OCI-LY1 (cell line): Measurements from ENCODE around the gene UBAP1L.

ENCODE experiments used
- H2AFZ ChIP-seq: fragments of 200-600 bp; sonication (generic), shearing (Covaris generic); 2 replicates; pipeline ENCODE4 v1.6.0; 2014; ENCODE audit warnings: antibody characterized with exemption, mild to moderate bottlenecking, low read length
- H3F3A ChIP-seq: fragments of 200-600 bp; sonication (generic), shearing (Covaris generic); 2 replicates; pipeline ENCODE4 v1.6.0; 2014; ENCODE audit warnings: mild to moderate bottlenecking, antibody characterized with exemption, low read length, moderate library complexity; ENCODE audit not compliant: insufficient read depth
- H3K27ac ChIP-seq: fragments of 200-600 bp; sonication (generic); 2 replicates; pipeline ENCODE4 v1.5.1; 2014; ENCODE audit warnings: low read length, mixed run types, mild to moderate bottlenecking, low read depth; ENCODE audit not compliant: poor library complexity, severe bottlenecking
- H3K27me3 ChIP-seq: fragments of 200-600 bp; sonication (generic); 2 replicates; pipeline ENCODE4 v1.6.0; 2014; ENCODE audit warnings: antibody characterized with exemption, mild to moderate bottlenecking, low read length, moderate library complexity; ENCODE audit not compliant: insufficient read depth
- H3K36me3 ChIP-seq: fragments of 200-600 bp; sonication (generic); 2 replicates; pipeline ENCODE4 v1.6.1; 2014; ENCODE audit warnings: mild to moderate bottlenecking, antibody characterized with exemption, low read length, moderate library complexity, mixed read lengths; ENCODE audit not compliant: insufficient read depth
- H3K4me1 ChIP-seq: fragments of 200-600 bp; sonication (generic); 2 replicates; pipeline ENCODE4 v1.5.1; 2014; ENCODE audit warnings: mild to moderate bottlenecking, low read length, moderate library complexity; ENCODE audit not compliant: insufficient read depth, severe bottlenecking
- H3K4me2 ChIP-seq: fragments of 200-600 bp; sonication (generic), shearing (Covaris generic); 2 replicates; pipeline ENCODE4 v1.6.1; 2014; ENCODE audit warnings: low read length
- H3K4me3 ChIP-seq: fragments of 200-600 bp; sonication (generic); 2 replicates; pipeline ENCODE4 v1.5.1; 2014; ENCODE audit warnings: low read length, low read depth, mild to moderate bottlenecking, mixed read lengths; ENCODE audit not compliant: poor library complexity, severe bottlenecking
- H3K79me2 ChIP-seq: fragments of 200-600 bp; shearing (Covaris generic); 2 replicates; pipeline ENCODE4 v1.6.1; 2016; ENCODE audit warnings: mixed run types, low read length, mixed read lengths; ENCODE audit not compliant: insufficient read depth
- H3K9ac ChIP-seq: fragments of 200-600 bp; sonication (generic), shearing (Covaris generic); 2 replicates; pipeline ENCODE4 v1.6.1; 2014; ENCODE audit warnings: mild to moderate bottlenecking, low read length, mixed read lengths
- H3K9me2 ChIP-seq: fragments of 200-600 bp; sonication (generic), shearing (Covaris generic); 2 replicates; pipeline ENCODE4 v1.6.1; 2014; ENCODE audit warnings: low read depth, mild to moderate bottlenecking, low read length, mixed read lengths
- H3K9me3 ChIP-seq: fragments of 200-600 bp; shearing (Covaris generic); 2 replicates; pipeline ENCODE4 v1.6.1; 2014; ENCODE audit warnings: low read length, mixed read lengths
- H4K20me1 ChIP-seq: fragments of 200-600 bp; sonication (generic), shearing (Covaris generic); 2 replicates; pipeline ENCODE4 v1.6.0; 2016; ENCODE audit warnings: mild to moderate bottlenecking, low read length; ENCODE audit not compliant: insufficient read depth
- EZH2 ChIP-seq: fragments of 200-600 bp; sonication (generic), shearing (Covaris generic); IDR thresholded peaks from 2 replicates; pipeline ENCODE4 v1.8.0; 2017; ENCODE audit warnings: borderline replicate concordance, mixed run types, mild to moderate bottlenecking, antibody characterized with exemption, low read length, moderate library complexity, mixed read lengths
- TF ChIP-seq, protein P1 (sequence below): fragments of 200-600 bp; sonication (generic), shearing (Covaris generic); IDR thresholded peaks from 2 replicates; pipeline ENCODE4 v1.5.1; 2017; ENCODE audit warnings: mild to moderate bottlenecking, antibody characterized with exemption, low read length, moderate library complexity, mixed read lengths

The UBAP1L gene

DNA sequence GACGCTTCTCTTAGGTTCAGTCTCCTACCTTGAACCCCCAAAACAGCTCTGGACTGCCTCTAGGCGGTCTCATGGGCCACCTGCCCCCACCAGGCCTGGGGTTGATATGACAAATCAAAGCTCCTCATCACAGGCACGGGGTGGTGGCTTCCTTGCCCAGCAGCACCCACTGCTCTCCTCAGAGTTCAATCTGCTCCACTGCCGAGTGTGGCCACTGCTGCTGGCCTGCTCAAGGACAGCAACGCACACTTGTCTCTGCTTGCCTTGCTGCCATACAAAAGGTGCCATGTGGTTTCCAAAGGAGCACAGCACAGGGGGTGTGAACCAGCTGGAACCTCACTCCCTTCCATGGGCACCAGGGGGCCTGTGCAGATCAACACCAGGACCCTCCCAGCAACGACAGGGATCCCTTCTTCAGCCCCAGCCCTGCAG lies 28.3 kb downstream of the UBAP1L start:
- Histone ChIP-seq H3K9me2 (no peaks in the 10 kb centered on the region), H3K27me3 (no peaks in the 10 kb centered on the region), H3K9ac (no peak overlapping the region), H3K79me2 (no peaks in the 10 kb centered on the region), H3F3A (no peaks in the 10 kb centered on the region), H3K36me3 (no peaks in the 10 kb centered on the region), H4K20me1 (no peaks in the 10 kb centered on the region), H3K4me2 (no peak overlapping the region), H3K4me1 (no peaks in the 10 kb centered on the region), H3K9me3 (no peaks in the 10 kb centered on the region), H3K27ac (no peak overlapping the region), H3K4me3 (no peak overlapping the region), H2AFZ (no peak overlapping the region)
- TF ChIP-seq, protein P1, sequence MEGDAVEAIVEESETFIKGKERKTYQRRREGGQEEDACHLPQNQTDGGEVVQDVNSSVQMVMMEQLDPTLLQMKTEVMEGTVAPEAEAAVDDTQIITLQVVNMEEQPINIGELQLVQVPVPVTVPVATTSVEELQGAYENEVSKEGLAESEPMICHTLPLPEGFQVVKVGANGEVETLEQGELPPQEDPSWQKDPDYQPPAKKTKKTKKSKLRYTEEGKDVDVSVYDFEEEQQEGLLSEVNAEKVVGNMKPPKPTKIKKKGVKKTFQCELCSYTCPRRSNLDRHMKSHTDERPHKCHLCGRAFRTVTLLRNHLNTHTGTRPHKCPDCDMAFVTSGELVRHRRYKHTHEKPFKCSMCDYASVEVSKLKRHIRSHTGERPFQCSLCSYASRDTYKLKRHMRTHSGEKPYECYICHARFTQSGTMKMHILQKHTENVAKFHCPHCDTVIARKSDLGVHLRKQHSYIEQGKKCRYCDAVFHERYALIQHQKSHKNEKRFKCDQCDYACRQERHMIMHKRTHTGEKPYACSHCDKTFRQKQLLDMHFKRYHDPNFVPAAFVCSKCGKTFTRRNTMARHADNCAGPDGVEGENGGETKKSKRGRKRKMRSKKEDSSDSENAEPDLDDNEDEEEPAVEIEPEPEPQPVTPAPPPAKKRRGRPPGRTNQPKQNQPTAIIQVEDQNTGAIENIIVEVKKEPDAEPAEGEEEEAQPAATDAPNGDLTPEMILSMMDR, result no peak

DNA sequence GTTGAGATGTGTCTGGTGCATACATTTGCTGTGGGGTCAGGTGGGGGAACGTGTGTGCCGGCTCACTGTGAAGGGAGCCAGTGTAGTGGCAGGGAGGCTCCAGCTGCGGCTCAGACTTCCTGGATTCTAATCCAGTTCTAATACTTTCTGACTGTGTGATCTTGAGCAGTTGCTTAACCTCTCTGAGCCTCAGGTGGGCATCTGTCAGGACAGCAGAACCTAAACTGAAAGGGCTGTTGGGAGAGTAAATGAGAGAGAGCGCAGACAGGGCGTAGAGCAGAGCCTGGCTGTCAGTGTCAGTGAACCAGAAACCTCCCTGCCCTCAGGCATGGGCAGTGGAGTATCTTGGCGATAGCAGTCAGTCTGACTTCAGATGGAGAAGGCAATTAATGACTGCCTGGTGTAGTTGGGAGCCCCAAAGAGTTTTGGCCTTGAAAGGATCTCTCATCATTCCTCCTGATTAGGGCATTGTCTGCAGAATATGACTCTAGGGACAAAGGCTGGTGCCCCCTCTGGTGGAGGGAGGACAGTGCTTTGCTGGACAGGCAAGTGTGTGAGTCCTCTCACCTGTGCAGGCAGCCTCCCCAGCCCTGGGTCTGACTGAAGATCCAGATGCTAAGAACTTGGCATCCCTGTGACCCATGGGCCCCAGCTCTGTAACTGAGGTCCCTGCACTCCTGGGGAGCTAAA lies 28.9 kb downstream of the UBAP1L start:
- no peaks in the 10 kb centered on the region for H3K79me2 ChIP-seq
- H3K27me3 ChIP-seq, result no peaks in the 10 kb centered on the region
- H3F3A ChIP-seq, result no peaks in the 10 kb centered on the region
- H2AFZ ChIP-seq, result no peak overlapping the region
- H3K4me3 ChIP-seq, result no peak overlapping the region
- H3K9ac ChIP-seq, result no peak overlapping the region
- TF ChIP-seq EZH2, result no peak
- TF ChIP-seq, protein P1, result no peak; the same call in 1 of the 2 replicates
- no peaks in the 10 kb centered on the region for H3K9me3 ChIP-seq
- H3K27ac ChIP-seq, result no peak overlapping the region
- H3K36me3 ChIP-seq, result no peaks in the 10 kb centered on the region
- H3K4me1 ChIP-seq, result no peaks in the 10 kb centered on the region
- H3K4me2 ChIP-seq, result no peak overlapping the region
- no peaks in the 10 kb centered on the region for H3K9me2 ChIP-seq
- H4K20me1 ChIP-seq, result no peaks in the 10 kb centered on the region

DNA sequence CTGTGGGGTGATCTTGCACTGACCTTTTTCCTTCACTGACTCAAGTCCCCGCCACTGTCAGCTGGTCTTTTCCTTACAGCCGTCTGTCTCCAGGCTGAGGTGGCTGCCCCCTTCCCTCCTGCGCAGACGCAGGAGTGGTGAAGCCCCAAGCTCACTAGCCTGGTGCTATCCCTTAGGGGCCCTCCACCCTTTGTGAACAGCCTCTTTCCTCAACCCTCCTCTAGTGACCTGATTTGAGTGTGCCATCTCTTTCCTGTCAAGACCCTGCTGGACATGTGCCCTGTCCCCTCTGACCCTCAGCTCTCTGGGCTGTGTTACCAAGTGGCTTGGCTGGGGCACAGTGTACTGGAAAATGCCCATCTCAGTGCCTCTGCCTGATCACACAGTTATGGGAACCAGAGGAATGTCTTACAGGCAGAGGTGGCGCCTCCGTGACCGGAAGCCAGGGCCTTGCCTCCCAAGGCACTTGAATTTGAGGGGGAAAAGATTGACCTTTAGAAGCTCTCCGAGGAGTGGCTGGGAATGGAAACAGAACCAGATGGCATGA lies 29.7 kb downstream of the UBAP1L start:
- no peak overlapping the region for H3K27ac ChIP-seq
- H2AFZ ChIP-seq, result no peak overlapping the region
- no peaks in the 10 kb centered on the region for H3K79me2 ChIP-seq
- H3K27me3 ChIP-seq, result no peaks in the 10 kb centered on the region
- no peaks in the 10 kb centered on the region for H3K4me1 ChIP-seq
- no peaks in the 10 kb centered on the region for H3F3A ChIP-seq
- no peak overlapping the region for H3K4me2 ChIP-seq
- no peaks in the 10 kb centered on the region for H3K9me2 ChIP-seq
- H3K4me3 ChIP-seq, result no peak overlapping the region
- no peaks in the 10 kb centered on the region for H3K9me3 ChIP-seq
- no peaks in the 10 kb centered on the region for H4K20me1 ChIP-seq
- H3K36me3 ChIP-seq, result no peaks in the 10 kb centered on the region
- no peak for TF ChIP-seq EZH2
- TF ChIP-seq, protein P1, result no peak
- H3K9ac ChIP-seq, result no peak overlapping the region
